OCI-LY7 (cell line): ENCODE results near the gene KCNJ12. TPM values are rescaled to one million over a fixed set of nuclear protein-coding genes. Genes with fewer than 3 reads are reported as not detected.

Source experiments
- BruUV-seq: library from RNA; stranded (reverse); fragments of 400-500 nt; replicated peaks from 2 replicates; lab custom pipeline; 2021; lab: Mats Ljungman, UMichigan
- CTCF ChIA-PET: fragments of 300-600 bp; sonication (Branson Sonifier 250); formaldehyde crosslinking; loops from one replicate; lab custom pipeline; 2022; ENCODE audit warnings: antibody characterized with exemption; ENCODE audit not compliant: unreplicated experiment; lab: Charles Lee
- POLR2A ChIA-PET: fragments of 300-600 bp; sonication (Branson Sonifier 250); formaldehyde crosslinking; loops from one replicate; lab custom pipeline; 2022; ENCODE audit warnings: antibody characterized with exemption; lab: Charles Lee
- DNase-seq: peaks from one replicate; pipeline ENCODE4 v3.0.0-alpha.2; 2015; ENCODE audit warnings: low spot score
- H2AFZ ChIP-seq: fragments of 200-600 bp; sonication (generic), shearing (Covaris generic); 2 replicates; pipeline ENCODE4 v1.6.1; 2014; ENCODE audit warnings: mild to moderate bottlenecking, antibody characterized with exemption, low read length, moderate library complexity
- H3K27ac ChIP-seq: fragments of 200-600 bp; sonication (generic); 2 replicates; pipeline ENCODE4 v1.5.1; 2014; ENCODE audit warnings: mixed run types, low read depth, mild to moderate bottlenecking, moderate library complexity, low read length, inconsistent platforms; ENCODE audit not compliant: poor library complexity, severe bottlenecking
- H3K36me3 ChIP-seq: fragments of 200-600 bp; sonication (generic); 2 replicates; pipeline ENCODE4 v1.6.1; 2014; ENCODE audit warnings: mild to moderate bottlenecking, antibody characterized with exemption, low read length, moderate library complexity, mixed read lengths; ENCODE audit not compliant: insufficient read depth
- H3K4me1 ChIP-seq: fragments of 200-600 bp; sonication (generic); 2 replicates; pipeline ENCODE4 v1.5.1; 2014; ENCODE audit warnings: mild to moderate bottlenecking, low read length; ENCODE audit not compliant: insufficient read depth, poor library complexity, severe bottlenecking
- H3K4me2 ChIP-seq: fragments of 200-600 bp; sonication (generic); 2 replicates; pipeline ENCODE4 v1.6.1; 2014; ENCODE audit warnings: mild to moderate bottlenecking, low read length
- H3K4me3 ChIP-seq: fragments of 200-600 bp; sonication (generic); 2 replicates; pipeline ENCODE4 v1.5.1; 2014; ENCODE audit warnings: mild to moderate bottlenecking, low read depth, low read length; ENCODE audit not compliant: poor library complexity, severe bottlenecking
- H3K79me2 ChIP-seq: fragments of 200-600 bp; sonication (generic); 2 replicates; pipeline ENCODE4 v1.6.1; 2016; ENCODE audit warnings: low read depth, mild to moderate bottlenecking, low read length, moderate library complexity, mixed read lengths; ENCODE audit not compliant: insufficient read depth
- H3K9me2 ChIP-seq: fragments of 200-600 bp; sonication (generic); 2 replicates; pipeline ENCODE4 v1.6.1; 2016; ENCODE audit warnings: mild to moderate bottlenecking, low read length, mixed read lengths; ENCODE audit not compliant: insufficient read depth
- H3K9me3 ChIP-seq: fragments of 200-600 bp; sonication (generic); 2 replicates; pipeline ENCODE4 v1.6.1; 2014; ENCODE audit warnings: mild to moderate bottlenecking, mixed run types, low read length, mixed read lengths
- H4K20me1 ChIP-seq: fragments of 200-600 bp; sonication (generic); 2 replicates; pipeline ENCODE4 v1.6.1; 2014; ENCODE audit warnings: mild to moderate bottlenecking, antibody characterized with exemption, low read length, moderate library complexity, mixed read lengths; ENCODE audit not compliant: insufficient read depth
- EZH2phosphoT487 ChIP-seq: fragments of 200-600 bp; sonication (generic); IDR thresholded peaks from 2 replicates; pipeline ENCODE4 v1.6.1; 2018; ENCODE audit warnings: low read depth, borderline replicate concordance, mild to moderate bottlenecking, mixed run types, antibody characterized with exemption, low read length, moderate library complexity, mixed read lengths
- intact Hi-C: fragments of 100-400 bp; cut with micrococcal nuclease; formaldehyde crosslinking; loops from one replicate; pipeline ENCODE4 v1.10.0; 2022; ENCODE audit not compliant: unreplicated experiment
- total RNA-seq, 2 experiments: library from RNA; depleted of rRNA in 1 of 2; stranded (reverse); fragments of >200 nt in 1 of 2; shearing (Covaris generic) in 1 of 2; gene quantifications; 2 replicates each; pipeline ENCODE4 v1.2.3, GENCODE V29; 2014 to 2022
- TF ChIP-seq, protein P1 (sequence below): fragments of 200-600 bp; sonication (generic); conservative IDR thresholded peaks from 2 replicates; pipeline ENCODE4 v1.5.1; 2014; ENCODE audit warnings: mild to moderate bottlenecking, antibody characterized with exemption, low read length, moderate library complexity, mixed read lengths

KCNJ12 gene
- total RNA-seq, 2 experiments from 2014 or later = 0.16 to 0.17 TPM

DNA sequence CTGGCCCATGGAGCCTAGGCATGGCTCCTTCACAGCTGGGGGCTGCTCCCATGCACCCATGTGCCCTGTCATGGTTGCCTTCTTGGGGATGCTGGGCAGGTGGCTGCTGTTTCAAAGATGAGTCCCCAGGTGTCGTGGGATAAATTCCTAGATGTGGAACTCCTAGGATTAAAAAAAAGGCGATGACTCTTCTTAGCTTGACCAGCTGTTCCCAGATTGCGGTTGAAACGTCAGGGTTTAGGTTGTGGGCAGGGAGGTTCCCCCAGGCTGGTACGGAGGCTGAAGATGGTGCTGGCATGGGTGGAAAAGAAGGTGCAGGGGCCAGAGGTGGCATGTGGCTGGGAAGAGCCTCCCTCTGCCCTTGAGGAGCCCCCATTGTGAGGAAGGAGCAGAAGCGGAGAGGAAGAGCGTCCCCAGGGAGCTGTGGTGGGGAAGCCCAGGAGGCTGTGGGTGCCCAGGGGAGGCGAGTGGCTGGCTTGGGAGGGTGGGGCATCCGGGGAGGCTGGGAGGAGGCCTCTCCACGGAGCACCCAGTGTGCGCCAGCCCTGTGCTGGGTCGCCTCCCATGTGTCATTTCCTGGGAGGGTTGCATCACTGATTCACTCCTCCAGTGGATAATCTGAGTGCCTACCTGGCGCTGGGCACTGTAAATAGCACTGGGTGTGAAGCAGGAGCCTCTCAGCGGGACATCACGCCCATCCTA lies 7.5 kb upstream of the KCNJ12 start:
- POLR2A ChIA-PET = interaction anchor here (1.3 kb wide), 1 partner anchor 13 kb away, joined by 3 read pairs; no protein-coding TSS in a partner anchor

DNA sequence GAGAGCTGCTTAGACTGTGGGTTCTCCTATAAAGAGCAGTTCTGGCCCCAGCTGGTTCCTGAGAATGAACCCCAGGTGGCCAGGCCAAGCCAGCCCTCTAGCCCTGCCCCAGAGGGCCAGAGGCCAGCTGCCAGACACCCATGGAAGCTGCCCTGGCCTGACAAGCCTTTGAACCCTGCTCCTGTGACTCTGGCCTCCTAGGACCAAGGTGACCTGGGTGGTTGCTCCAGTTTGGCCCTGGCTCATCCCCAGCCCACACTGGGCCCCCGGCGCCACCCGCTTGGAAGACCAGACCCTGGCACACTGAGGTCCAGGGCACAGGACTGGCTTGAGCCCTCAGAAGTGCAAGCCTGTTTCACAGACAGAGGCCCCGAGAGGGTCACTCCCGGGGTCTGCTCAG lies 6.8 kb upstream of the KCNJ12 start:
- TF ChIP-seq EZH2phosphoT487 = no peak
- TF ChIP-seq, protein P1, sequence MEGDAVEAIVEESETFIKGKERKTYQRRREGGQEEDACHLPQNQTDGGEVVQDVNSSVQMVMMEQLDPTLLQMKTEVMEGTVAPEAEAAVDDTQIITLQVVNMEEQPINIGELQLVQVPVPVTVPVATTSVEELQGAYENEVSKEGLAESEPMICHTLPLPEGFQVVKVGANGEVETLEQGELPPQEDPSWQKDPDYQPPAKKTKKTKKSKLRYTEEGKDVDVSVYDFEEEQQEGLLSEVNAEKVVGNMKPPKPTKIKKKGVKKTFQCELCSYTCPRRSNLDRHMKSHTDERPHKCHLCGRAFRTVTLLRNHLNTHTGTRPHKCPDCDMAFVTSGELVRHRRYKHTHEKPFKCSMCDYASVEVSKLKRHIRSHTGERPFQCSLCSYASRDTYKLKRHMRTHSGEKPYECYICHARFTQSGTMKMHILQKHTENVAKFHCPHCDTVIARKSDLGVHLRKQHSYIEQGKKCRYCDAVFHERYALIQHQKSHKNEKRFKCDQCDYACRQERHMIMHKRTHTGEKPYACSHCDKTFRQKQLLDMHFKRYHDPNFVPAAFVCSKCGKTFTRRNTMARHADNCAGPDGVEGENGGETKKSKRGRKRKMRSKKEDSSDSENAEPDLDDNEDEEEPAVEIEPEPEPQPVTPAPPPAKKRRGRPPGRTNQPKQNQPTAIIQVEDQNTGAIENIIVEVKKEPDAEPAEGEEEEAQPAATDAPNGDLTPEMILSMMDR = no peak
- H3K9me2 ChIP-seq = no peaks in the 10 kb centered on the region
- H2AFZ ChIP-seq = peak overlapping the region; percentile 22; the same call in 1 of the 2 replicates
- H3K79me2 ChIP-seq = no peaks in the 10 kb centered on the region
- DNase-seq = no peak
- peak overlapping the region; percentile 7 for H3K27ac ChIP-seq
- H3K4me3 ChIP-seq = peak overlapping the region; percentile 20
- CTCF ChIA-PET = no interaction called here
- peak overlapping the region; percentile 55 for H3K4me2 ChIP-seq
- POLR2A ChIA-PET = interaction anchor here (1.3 kb wide), 1 partner anchor 12 kb away, joined by 3 read pairs; no protein-coding TSS in a partner anchor
- peaks cover 35% of the 10 kb centered on the region for H3K4me1 ChIP-seq
- H4K20me1 ChIP-seq = no peaks in the 10 kb centered on the region
- H3K9me3 ChIP-seq = no peaks in the 10 kb centered on the region
- H3K36me3 ChIP-seq = no peaks in the 10 kb centered on the region
- intact Hi-C loops = no loop called here
- BruUV-seq = no TSS peak

More for the DNA sequence above, 7.5 kb upstream of the KCNJ12 start:
- H3K27ac ChIP-seq = peak overlapping the region; percentile 7
- no peaks in the 10 kb centered on the region for H4K20me1 ChIP-seq
- peak overlapping the region; percentile 22; the same call in 1 of the 2 replicates for H2AFZ ChIP-seq
- H3K79me2 ChIP-seq = no peaks in the 10 kb centered on the region
- peak overlapping the region; percentile 20 for H3K4me3 ChIP-seq
- peak overlapping the region; percentile 55 for H3K4me2 ChIP-seq
- no peaks in the 10 kb centered on the region for H3K9me3 ChIP-seq
- TF ChIP-seq, protein P1 = no peak
- TF ChIP-seq EZH2phosphoT487 = no peak
- DNase-seq = peak; percentile 76
- H3K4me1 ChIP-seq = peaks cover 35% of the 10 kb centered on the region
- intact Hi-C loops = no loop called here
- CTCF ChIA-PET = no interaction called here
- H3K9me2 ChIP-seq = no peaks in the 10 kb centered on the region
- H3K36me3 ChIP-seq = no peaks in the 10 kb centered on the region
- BruUV-seq = no TSS peak

DNA sequence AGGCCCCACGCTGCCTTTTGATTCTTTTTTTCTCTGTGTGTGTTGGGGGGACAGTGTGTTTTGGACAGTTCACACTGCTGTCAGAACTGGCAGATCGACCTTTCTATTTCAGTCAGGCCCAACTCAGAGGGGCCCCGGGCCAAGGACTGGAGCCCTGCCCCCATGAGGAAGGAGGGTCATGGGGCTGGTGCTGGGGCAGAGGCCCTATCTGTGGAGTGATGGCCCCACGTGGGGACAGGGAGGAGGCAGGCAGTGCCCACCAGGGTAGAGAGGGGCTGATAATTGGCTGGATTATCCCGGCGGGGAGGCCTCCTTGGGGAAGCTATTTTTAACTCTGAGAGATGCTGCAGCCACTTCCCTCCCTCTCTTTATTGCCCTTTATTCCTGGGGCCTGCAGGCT lies 5.7 kb upstream of the KCNJ12 start:
- Histone ChIP-seq H3K36me3 (no peaks in the 10 kb centered on the region), H3K79me2 (no peaks in the 10 kb centered on the region), H3K4me3 (no peak overlapping the region), H3K4me2 (peak overlapping the region; percentile 2; the same call in 1 of the 2 replicates), H3K27ac (no peak overlapping the region), H3K9me3 (no peaks in the 10 kb centered on the region), H4K20me1 (no peaks in the 10 kb centered on the region), H3K4me1 (peaks cover 35% of the 10 kb centered on the region), H2AFZ (peak overlapping the region; percentile 90), H3K9me2 (no peaks in the 10 kb centered on the region)
- peak; percentile 18 for DNase-seq
- ChIA-PET POLR2A (no interaction called here), CTCF (no interaction called here)
- TF ChIP-seq, protein P1 = no peak
- no peak for TF ChIP-seq EZH2phosphoT487
- BruUV-seq = no TSS peak
- intact Hi-C loops = no loop called here
